ENCODE data around the gene PDXP. TPM values are rescaled to one million over a fixed set of nuclear protein-coding genes. Genes with fewer than 3 reads are reported as not detected.
A peak's percentile ranks its signal among the peaks of the same experiment; 100 is the strongest.

PDXP gene
- total and polyA plus RNA-seq, 9 of the 15 experiments (the other 6 are each of a cell fraction or from before 2014, with no cell fraction given): 7.9 to 54.2 (median 38.8) TPM

DNA sequence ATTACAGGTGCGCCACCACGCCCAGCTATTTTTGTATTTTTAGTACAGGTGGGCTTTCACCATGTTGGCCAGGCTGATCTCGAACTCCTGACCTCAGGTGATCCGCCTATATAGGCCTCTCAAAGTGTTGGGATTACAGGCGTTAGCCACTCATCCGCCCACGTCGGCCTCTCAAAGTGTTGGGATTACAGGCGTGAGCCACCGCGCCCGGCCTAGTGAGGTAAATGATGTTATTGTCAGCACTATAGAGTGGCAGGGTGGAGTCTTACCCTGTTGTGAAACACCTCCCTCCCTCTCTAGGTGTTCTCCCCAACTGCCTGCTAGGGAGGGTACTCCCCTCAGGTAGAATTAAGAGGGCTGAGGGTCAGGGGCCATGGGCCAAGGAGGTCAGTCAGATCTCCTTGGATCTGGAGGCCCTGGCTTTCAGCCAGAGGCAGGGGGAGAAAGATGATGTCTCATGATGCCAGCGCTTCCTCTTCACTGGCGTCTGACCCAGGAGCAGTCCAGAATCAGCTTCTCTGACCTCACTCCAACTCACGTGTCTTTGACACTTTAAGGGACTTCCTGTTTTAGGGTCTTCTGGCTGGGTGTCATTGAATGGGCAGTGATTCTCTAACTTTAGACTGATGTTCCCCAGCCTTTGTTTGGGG lies 47.9 kb upstream of the PDXP start:
- no peaks in the 10 kb centered on the region for H3K9me3 ChIP-seq (replicated peaks; ENCODE audit: control insufficient read depth, insufficient read depth, low read depth, low read length)
- H2AFZ ChIP-seq (ENCODE audit: low read depth, low read length): no peak overlapping the region
- in situ Hi-C loops (cut with MboI): no loop called here
- H3K9me1 ChIP-seq (ENCODE audit: control insufficient read depth, insufficient read depth, low read length): peaks cover 3% of the 10 kb centered on the region
- H4K20me1 ChIP-seq (replicated peaks; ENCODE audit: control insufficient read depth, insufficient read depth, low read length): no peaks in the 10 kb centered on the region
- no TSS peak for BruUV-seq (replicated peaks)
- peak overlapping the region; percentile 95 to 96; a peak in 3 of 4 replicates for H3K9ac ChIP-seq (ENCODE audit: insufficient read depth in 1 of 2, low read depth in 2 of 2, low read length in 2 of 2)
- ChIA-PET CTCF (ENCODE audit: low intra/inter-chr PET ratio) (no interaction called here), POLR2A (interaction anchor here (0.6 to 1.6 kb wide), 5 partner anchors 11 to 352 kb away, joined by 3 to 7 read pairs (median 3); no protein-coding TSS in a partner anchor)
- peaks cover 34% of the 10 kb centered on the region for H3K79me2 ChIP-seq (ENCODE audit: control insufficient read depth, insufficient read depth, low read length)
- intact Hi-C loops (cut with micrococcal nuclease): no loop called here
- WGBS (ENCODE audit: insufficient coverage, low coverage, missing lambda C conversion rate): 29% methylated on average over 9 of the region's 15 CpGs
- peak overlapping the region; percentile 95; the same call in 1 of the 2 replicates for H3K4me3 ChIP-seq
- DNase-seq (ENCODE audit: extremely low read depth in 1 of 4, low spot score in 3 of 4) (peak in 1 of 4 experiments; percentile 47), FAIRE-seq (peak; percentile 19), ATAC-seq (no peak)
- H3K4me1 ChIP-seq (replicated peaks in 1 of 2; ENCODE audit: control insufficient read depth in 2 of 2, insufficient read depth in 2 of 2, low read length in 2 of 2): peaks cover 12 to 19% of the 10 kb centered on the region in 2 experiments; a peak in 4 of 5 replicates
- peak overlapping the region; percentile 97 for H3K27ac ChIP-seq (ENCODE audit: extremely low read depth, low read depth, low read length)
- H3K36me3 ChIP-seq (ENCODE audit: control insufficient read depth, insufficient read depth, low read length): peaks cover 24% of the 10 kb centered on the region; the same call in 1 of the 3 replicates
- H3K4me2 ChIP-seq (ENCODE audit: insufficient read depth, low read length): peak overlapping the region; percentile 84
- no peaks in the 10 kb centered on the region for H3K27me3 ChIP-seq (ENCODE audit: control insufficient read depth in 2 of 2, insufficient read depth in 2 of 2, low read length in 2 of 2)
- TF ChIP-seq ZNF212 (CRISPR knock-in tag; IDR thresholded peaks at IDR 0.05) (no peak), ZNF76 (CRISPR knock-in tag; IDR thresholded peaks at IDR 0.05; ENCODE audit: borderline replicate concordance) (no peak), NR2C1 (IDR thresholded peaks at IDR 0.05) (no peak), NR2C1 (tag; IDR thresholded peaks at IDR 0.05) (no peak), CEBPG (CRISPR knock-in tag; IDR thresholded peaks at IDR 0.05) (0 out of 2 replicates have a peak, but pooled peaks have one; percentile 12), CEBPG (tag; conservative IDR thresholded peaks at IDR 0.05 in 1 of 2, IDR thresholded peaks at IDR 0.05 in 1 of 2) (no peak), STAT5B (CRISPR knock-in tag; IDR thresholded peaks at IDR 0.05) (no peak), DMBX1 (CRISPR knock-in tag; IDR thresholded peaks at IDR 0.05; ENCODE audit: borderline replicate concordance) (no peak), CEBPB (tag; IDR thresholded peaks at IDR 0.05) (peak; percentile 59), NFIX (CRISPR knock-in tag; IDR thresholded peaks at IDR 0.05; ENCODE audit: low read depth) (no peak), BHLHE40 (IDR thresholded peaks at IDR 0.05; ENCODE audit: low read length) (peak; percentile 70), NR2C2 (CRISPR knock-in tag; IDR thresholded peaks at IDR 0.05) (no peak), NR2C2 (tag; IDR thresholded peaks at IDR 0.05) (0 out of 2 replicates have a peak, but pooled peaks have one; percentile 25), EGR1 (conservative IDR thresholded peaks at IDR 0.05) (peak; percentile 78), KLF10 (CRISPR knock-in tag; IDR thresholded peaks at IDR 0.05) (no peak), SPI1 (IDR thresholded peaks at IDR 0.05; ENCODE audit: borderline replicate concordance, low read depth, low read length) (peak; percentile 86), ZFP36 (IDR thresholded peaks at IDR 0.05; ENCODE audit: low read depth, low read length, partially characterized antibody) (peak; percentile 34), NCOR1 (IDR thresholded peaks at IDR 0.05) (no peak), TRIM25 (IDR thresholded peaks at IDR 0.05; ENCODE audit: borderline replicate concordance) (no peak), TEAD2 (tag; IDR thresholded peaks at IDR 0.05) (no peak), GABPB1 (CRISPR knock-in tag; IDR thresholded peaks at IDR 0.05) (no peak), NFIC (IDR thresholded peaks at IDR 0.05) (peak; percentile 76)
